ENCODE results near the gene CAND2. TPM values are rescaled to one million over a fixed set of nuclear protein-coding genes. Genes with fewer than 3 reads are reported as not detected.
A peak's percentile ranks its signal among the peaks of the same experiment; 100 is the strongest.
"Not testable (repeated sequence)": the region's sequence is repeated elsewhere in the genome, so short reads cannot be mapped to it uniquely, and the experiment has no call there.

The CAND2 gene
- total and polyA plus RNA-seq, 9 donors, result 3.5 to 25.1 (median 16.6) TPM

GRCh38 chr3:12775226-12775625, 21.3 kb upstream of the CAND2 start:
- 57 to 73% (median 67%) methylated on average over 1 of the region's 1 CpG for WGBS, 3 donors
- H3K27me3 ChIP-seq, result no peaks in the 10 kb centered on the region

GRCh38 chr3:12775970-12776369, 20.5 kb upstream of the CAND2 start:
- not testable (repeated sequence) for H3K4me3 ChIP-seq; DNase-seq; H3K4me1 ChIP-seq (ENCODE audit: insufficient read depth)

More at GRCh38 chr3:12775226-12775625, 21.3 kb upstream of the CAND2 start:
- no peaks in the 10 kb centered on the region for H3K36me3 ChIP-seq
- no peaks in the 10 kb centered on the region for H3K4me1 ChIP-seq (ENCODE audit: insufficient read depth)
- H3K9me3 ChIP-seq, result no peaks in the 10 kb centered on the region
- intact Hi-C loops (cut with DNase I), result no loop called here
- H3K27ac ChIP-seq, result no peak overlapping the region
- TF ChIP-seq EP300 (IDR thresholded peaks at IDR 0.05) (no peak), POLR2A (IDR thresholded peaks at IDR 0.05) (no peak)
- no peak for DNase-seq
- no peak overlapping the region for H3K4me3 ChIP-seq

GRCh38 chr3:12777171-12777570, 19.3 kb upstream of the CAND2 start:
- no peak for TF ChIP-seq POLR2A (IDR thresholded peaks at IDR 0.05)
- TF ChIP-seq EP300 (IDR thresholded peaks at IDR 0.05), result no peak
- no peak for TF ChIP-seq CTCF (IDR thresholded peaks at IDR 0.05)
- H3K9me3 ChIP-seq, result no peaks in the 10 kb centered on the region
- intact Hi-C loops (cut with DNase I), result no loop called here
- H3K27me3 ChIP-seq, result no peaks in the 10 kb centered on the region
- no peak overlapping the region for H3K27ac ChIP-seq
- DNase-seq, result no peak
- H3K4me1 ChIP-seq (ENCODE audit: insufficient read depth), result no peaks in the 10 kb centered on the region
- no peak overlapping the region for H3K4me3 ChIP-seq
- no peaks in the 10 kb centered on the region for H3K36me3 ChIP-seq
- 36 to 54% (median 52%) methylated on average over 4 of the region's 4 CpGs for WGBS, 3 donors

More at GRCh38 chr3:12775970-12776369, 20.5 kb upstream of the CAND2 start:
- H3K27me3 ChIP-seq; H3K36me3 ChIP-seq; H3K9me3 ChIP-seq; intact Hi-C loops (cut with DNase I); H3K27ac ChIP-seq: not testable (repeated sequence)
- WGBS, 3 donors, result 81 to 84% (median 81%) methylated on average over 6 of the region's 6 CpGs

- no peak for TF ChIP-seq POLR2A (IDR thresholded peaks at IDR 0.05)
- TF ChIP-seq EP300 (IDR thresholded peaks at IDR 0.05), result no peak
- Histone ChIP-seq H3K27ac (no peak overlapping the region), H3K9me3 (no peaks in the 10 kb centered on the region), H3K27me3 (no peaks in the 10 kb centered on the region), H3K4me3 (no peak overlapping the region), H3K4me1 (ENCODE audit: insufficient read depth) (no peaks in the 10 kb centered on the region), H3K36me3 (no peaks in the 10 kb centered on the region)
- 8 to 25% (median 11%) methylated on average over 4 of the region's 4 CpGs for WGBS, 3 donors
- no peak for DNase-seq
- intact Hi-C loops (cut with DNase I), result no loop called here
These were observed 15.7 kb upstream of the CAND2 start for GRCh38 chr3:12780751-12781150.

GRCh38 chr3:12782172-12782815, 14.2 kb upstream of the CAND2 start:
- Histone ChIP-seq H3K36me3 (no peaks in the 10 kb centered on the region), H3K27ac (no peak overlapping the region), H3K27me3 (no peaks in the 10 kb centered on the region), H3K4me3 (no peak overlapping the region), H3K4me1 (ENCODE audit: insufficient read depth) (no peaks in the 10 kb centered on the region), H3K9me3 (no peaks in the 10 kb centered on the region)
- TF ChIP-seq POLR2A (IDR thresholded peaks at IDR 0.05) (no peak), CTCF (IDR thresholded peaks at IDR 0.05) (no peak), EP300 (IDR thresholded peaks at IDR 0.05) (no peak)
- intact Hi-C loops (cut with DNase I), result no loop called here
- WGBS, 3 donors, result 76 to 78% (median 77%) methylated on average over 6 of the region's 6 CpGs
- DNase-seq, result no peak

- no peaks in the 10 kb centered on the region for H3K36me3 ChIP-seq
- no peak overlapping the region for H3K27ac ChIP-seq
- TF ChIP-seq CTCF (IDR thresholded peaks at IDR 0.05), result no peak
- no peak for TF ChIP-seq EP300 (IDR thresholded peaks at IDR 0.05)
- TF ChIP-seq POLR2A (IDR thresholded peaks at IDR 0.05), result no peak
- H3K4me1 ChIP-seq (ENCODE audit: insufficient read depth), result no peaks in the 10 kb centered on the region
- intact Hi-C loops (cut with DNase I), result no loop called here
- WGBS, 3 donors, result 80 to 85% (median 81%) methylated on average over 4 of the region's 4 CpGs
- no peak overlapping the region for H3K4me3 ChIP-seq
- H3K9me3 ChIP-seq, result no peaks in the 10 kb centered on the region
- DNase-seq, result no peak
- no peaks in the 10 kb centered on the region for H3K27me3 ChIP-seq
These were observed 11.4 kb upstream of the CAND2 start for GRCh38 chr3:12785096-12785495.

- H3K9me3 ChIP-seq; H3K36me3 ChIP-seq; H3K27me3 ChIP-seq; intact Hi-C loops (cut with DNase I); H3K4me1 ChIP-seq (ENCODE audit: insufficient read depth); H3K27ac ChIP-seq; H3K4me3 ChIP-seq: not testable (repeated sequence)
- DNase-seq, result peak in 3 of 5 donors; percentile 32 to 60 (median 59)
- 55 to 76% (median 62%) methylated on average over 9 of the region's 9 CpGs for whole genome bisulfite sequencing, 3 donors
These were observed 9.1 kb upstream of the CAND2 start for GRCh38 chr3:12787346-12787745.

GRCh38 chr3:12787967-12788690, 8.4 kb upstream of the CAND2 start:
- H3K36me3 ChIP-seq; H3K27me3 ChIP-seq; H3K9me3 ChIP-seq; intact Hi-C loops (cut with DNase I); H3K4me1 ChIP-seq (ENCODE audit: insufficient read depth); H3K27ac ChIP-seq; H3K4me3 ChIP-seq; DNase-seq: not testable (repeated sequence)
- WGBS, 3 donors, result 90 to 92% (median 92%) methylated on average over 23 of the region's 23 CpGs
